Smooth muscle cell (in vitro differentiated cells): Measurements from ENCODE around the gene GAREM1. TPM values are rescaled to one million over a fixed set of nuclear protein-coding genes. Genes with fewer than 3 reads are reported as not detected.
A peak's percentile ranks its signal among the peaks of the same experiment; 100 is the strongest.

Experiments
- DNase-seq: peaks from one replicate; lab custom pipeline; 2025; ENCODE audit not compliant: unreplicated experiment; lab: John Stamatoyannopoulos, UW
- H2AFZ ChIP-seq: fragments of 200-600 bp; sonication (generic); 2 replicates; pipeline ENCODE4 v1.6.0; 2016; ENCODE audit warnings: antibody characterized with exemption, low read depth, mild to moderate bottlenecking
- H3F3A ChIP-seq: fragments of 200-600 bp; sonication (generic); 2 replicates; pipeline ENCODE4 v1.6.0; 2017; ENCODE audit warnings: antibody characterized with exemption, low read depth
- H3K27ac ChIP-seq: fragments of 200-600 bp; sonication (generic); 2 replicates; pipeline ENCODE4 v1.5.1; 2016; ENCODE audit warnings: low read depth, mild to moderate bottlenecking
- H3K27me3 ChIP-seq: fragments of 200-600 bp; sonication (generic); 2 replicates; pipeline ENCODE4 v1.6.1; 2016; ENCODE audit warnings: low read depth, mild to moderate bottlenecking
- H3K36me3 ChIP-seq: fragments of 200-600 bp; sonication (generic); 2 replicates; pipeline ENCODE4 v1.5.1; 2016; ENCODE audit warnings: low read depth
- H3K4me1 ChIP-seq: fragments of 200-600 bp; sonication (generic); 2 replicates; pipeline ENCODE4 v1.5.1; 2016; ENCODE audit warnings: low read depth
- H3K4me2 ChIP-seq: fragments of 200-600 bp; sonication (generic); 2 replicates; pipeline ENCODE4 v1.6.0; 2016; ENCODE audit warnings: mild to moderate bottlenecking
- H3K4me3 ChIP-seq: fragments of 200-600 bp; sonication (generic); 2 replicates; pipeline ENCODE4 v1.5.1; 2016; ENCODE audit warnings: mild to moderate bottlenecking
- H3K79me2 ChIP-seq: fragments of 200-600 bp; sonication (generic); 2 replicates; pipeline ENCODE4 v1.6.0; 2016; ENCODE audit warnings: low read depth, mild to moderate bottlenecking
- H3K9ac ChIP-seq: fragments of 200-600 bp; sonication (generic); 2 replicates; pipeline ENCODE4 v1.6.0; 2016; ENCODE audit warnings: low read depth
- H3K9me3 ChIP-seq: fragments of 200-600 bp; sonication (generic); replicated peaks from 2 replicates; pipeline ENCODE4 v1.5.1; 2016; ENCODE audit warnings: low read depth
- H4K20me1 ChIP-seq: fragments of 200-600 bp; sonication (generic); 2 replicates; pipeline ENCODE4 v1.6.0; 2016; ENCODE audit warnings: low read depth
- WGBS: methylation state at CpG from one replicate; pipeline ENCODE4 v1.1.7; 2016; ENCODE audit warnings: low lambda C conversion rate; 5-methylcytosine and 5-hydroxymethylcytosine counted together
- polyA plus RNA-seq: library from polyadenylated mRNA; unstranded; fragments of >200 nt; fragmentation: Nextera tagmentation; extraction: Ambion mirVana; gene quantifications from 2 replicates; pipeline ENCODE4 v1.2.1, GENCODE V29; 2016
- total RNA-seq: library from RNA; depleted of rRNA; stranded (reverse); fragments of >200 nt; gene quantifications from 2 replicates; pipeline ENCODE4 v1.2.3, GENCODE V29; 2014
- TF ChIP-seq, protein P1 (sequence below): fragments of 200-600 bp; sonication (generic); IDR thresholded peaks from 2 replicates; pipeline ENCODE4 v1.5.1; 2017; ENCODE audit warnings: borderline replicate concordance, mild to moderate bottlenecking, antibody characterized with exemption; ENCODE audit not compliant: insufficient read depth, poor library complexity, severe bottlenecking

The GAREM1 gene
- total RNA-seq (3.0 and 13.4 TPM in 2 replicates), polyA plus RNA-seq (0.33 and 4.3 TPM in 2 replicates)

DNA sequence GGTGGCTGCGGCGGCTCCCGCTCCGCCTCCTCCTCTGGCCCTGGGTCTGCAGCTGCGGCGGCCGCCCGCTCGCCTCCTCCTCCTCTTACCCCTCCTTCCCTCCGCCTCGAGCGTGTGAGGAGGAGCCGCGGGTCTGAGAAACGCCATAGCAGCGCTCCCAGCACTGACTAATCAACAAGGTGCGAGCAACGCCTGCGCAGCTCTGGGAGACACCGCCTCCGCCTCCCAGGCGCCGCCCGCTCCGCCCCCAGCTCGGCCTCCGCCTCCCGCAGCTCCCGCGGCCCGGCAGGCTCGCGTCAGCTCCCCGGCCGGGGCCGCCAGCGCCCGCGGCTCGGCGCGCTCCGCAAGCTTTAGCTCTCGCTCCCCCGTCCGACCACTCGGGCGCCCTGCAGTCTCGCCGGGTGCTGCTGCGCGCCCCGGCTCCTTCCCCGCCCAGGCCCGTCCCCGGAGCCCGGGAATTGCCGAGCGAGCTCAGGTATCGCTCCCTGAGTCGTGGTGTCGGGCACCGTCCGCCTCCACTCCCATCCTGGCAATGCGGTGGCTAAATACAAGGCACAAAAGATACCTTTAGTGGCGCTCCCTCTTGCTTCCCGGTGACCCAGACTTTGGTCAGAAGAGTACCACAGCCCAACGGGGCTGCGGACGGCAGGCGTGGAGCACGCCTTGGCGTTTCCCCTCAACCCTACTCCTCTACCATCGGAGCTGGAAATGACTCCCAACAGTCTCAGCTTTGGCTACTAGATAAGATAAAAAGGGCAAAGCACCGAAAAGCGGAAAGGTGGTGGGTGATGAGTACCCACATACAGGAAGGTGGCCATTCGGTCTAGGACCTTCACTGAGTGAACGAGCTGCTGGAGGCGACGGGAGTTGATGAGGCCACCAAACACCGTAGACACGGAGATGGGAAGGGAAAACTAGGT, at the start of gene GAREM1:
Gene GAREM1, minus strand, starts transcription at position 169 of the 920 bp plus-strand sequence. CDS start 454 bp downstream, outside the sequence.
- peak; percentile 74 for DNase-seq
- no peak within 1 kb of the TSS for H3K27ac ChIP-seq

DNA sequence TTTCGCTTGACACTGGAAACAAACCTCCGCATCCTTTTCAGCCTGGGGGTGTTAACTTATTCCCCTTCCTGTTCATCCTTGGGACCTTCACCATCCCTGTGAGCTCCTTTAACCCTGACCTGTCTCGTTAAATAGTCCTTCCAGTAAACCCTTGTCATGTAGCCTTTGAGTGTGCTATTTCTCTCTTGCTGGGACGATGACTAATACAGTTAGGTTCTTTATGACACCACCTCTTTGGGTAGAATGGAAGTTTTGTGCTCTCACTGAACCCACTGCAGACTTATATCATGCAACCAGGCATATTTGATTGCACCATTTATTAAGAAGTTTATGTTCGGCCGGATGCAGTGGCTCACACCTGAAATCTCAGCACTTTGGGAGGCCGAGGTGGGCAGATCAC, 40.5 kb upstream of the GAREM1 start:
- 92% methylated on average over 7 of the region's 7 CpGs for WGBS
- no peaks in the 10 kb centered on the region for H3K36me3 ChIP-seq
- no peak for DNase-seq

More for the DNA sequence above, at the start of gene GAREM1:
- Histone ChIP-seq H3K4me2 (peak within 1 kb of the TSS; percentile 95), H3K79me2 (no peaks in the 10 kb centered on the region), H3F3A (no peaks in the 10 kb centered on the region), H4K20me1 (no peaks in the 10 kb centered on the region), H3K4me1 (peaks cover 14% of the 10 kb centered on the region), H3K9me3 (no peaks in the 10 kb centered on the region), H3K9ac (peak within 1 kb of the TSS; percentile 34), H2AFZ (peak within 1 kb of the TSS; percentile 86), H3K36me3 (no peaks in the 10 kb centered on the region), H3K4me3 (peak within 1 kb of the TSS; percentile 71), H3K27me3 (peaks cover 36% of the 10 kb centered on the region)
- 1% methylated on average over 60 of the region's 82 CpGs for WGBS
- TF ChIP-seq, protein P1, sequence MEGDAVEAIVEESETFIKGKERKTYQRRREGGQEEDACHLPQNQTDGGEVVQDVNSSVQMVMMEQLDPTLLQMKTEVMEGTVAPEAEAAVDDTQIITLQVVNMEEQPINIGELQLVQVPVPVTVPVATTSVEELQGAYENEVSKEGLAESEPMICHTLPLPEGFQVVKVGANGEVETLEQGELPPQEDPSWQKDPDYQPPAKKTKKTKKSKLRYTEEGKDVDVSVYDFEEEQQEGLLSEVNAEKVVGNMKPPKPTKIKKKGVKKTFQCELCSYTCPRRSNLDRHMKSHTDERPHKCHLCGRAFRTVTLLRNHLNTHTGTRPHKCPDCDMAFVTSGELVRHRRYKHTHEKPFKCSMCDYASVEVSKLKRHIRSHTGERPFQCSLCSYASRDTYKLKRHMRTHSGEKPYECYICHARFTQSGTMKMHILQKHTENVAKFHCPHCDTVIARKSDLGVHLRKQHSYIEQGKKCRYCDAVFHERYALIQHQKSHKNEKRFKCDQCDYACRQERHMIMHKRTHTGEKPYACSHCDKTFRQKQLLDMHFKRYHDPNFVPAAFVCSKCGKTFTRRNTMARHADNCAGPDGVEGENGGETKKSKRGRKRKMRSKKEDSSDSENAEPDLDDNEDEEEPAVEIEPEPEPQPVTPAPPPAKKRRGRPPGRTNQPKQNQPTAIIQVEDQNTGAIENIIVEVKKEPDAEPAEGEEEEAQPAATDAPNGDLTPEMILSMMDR, result peak; percentile 47

GRCh38 chr18:32509111-32509510, 38.4 kb upstream of the GAREM1 start:
- no peak overlapping the region for H2AFZ ChIP-seq

More for the DNA sequence above, 40.5 kb upstream of the GAREM1 start:
- H3K27ac ChIP-seq, result no peak overlapping the region
- H4K20me1 ChIP-seq, result no peaks in the 10 kb centered on the region
- H3F3A ChIP-seq, result no peaks in the 10 kb centered on the region
- H3K4me3 ChIP-seq, result no peak overlapping the region
- no peaks in the 10 kb centered on the region for H3K79me2 ChIP-seq
- H3K9ac ChIP-seq, result no peak overlapping the region
- H3K4me1 ChIP-seq, result no peaks in the 10 kb centered on the region
- peaks cover 35% of the 10 kb centered on the region for H3K27me3 ChIP-seq
- no peak overlapping the region for H3K4me2 ChIP-seq
- H3K9me3 ChIP-seq, result no peaks in the 10 kb centered on the region
- TF ChIP-seq, protein P1, result no peak
- H2AFZ ChIP-seq, result no peak overlapping the region

More at GRCh38 chr18:32509111-32509510, 38.4 kb upstream of the GAREM1 start:
- Histone ChIP-seq H3K4me1 (no peaks in the 10 kb centered on the region), H3K4me3 (no peak overlapping the region), H3F3A (no peaks in the 10 kb centered on the region), H3K9ac (no peak overlapping the region), H3K79me2 (no peaks in the 10 kb centered on the region), H3K9me3 (no peaks in the 10 kb centered on the region), H3K27ac (no peak overlapping the region), H3K4me2 (no peak overlapping the region), H3K27me3 (peaks cover 14% of the 10 kb centered on the region), H3K36me3 (no peaks in the 10 kb centered on the region), H4K20me1 (no peaks in the 10 kb centered on the region)
- no peak for DNase-seq
- 79% methylated on average over 3 of the region's 3 CpGs for WGBS
- TF ChIP-seq, protein P1, result no peak
